DOHH2 (cell line): ENCODE data around the gene AP5S1.
A peak's percentile ranks its signal among the peaks of the same experiment; 100 is the strongest.

Experiments used
- H3F3A ChIP-seq: fragments of 200-600 bp; sonication (generic), shearing (Covaris generic); 2 replicates; pipeline ENCODE4 v1.6.0; 2016; ENCODE audit warnings: antibody characterized with exemption, mild to moderate bottlenecking; ENCODE audit not compliant: control insufficient read depth, insufficient read depth
- H3K27ac ChIP-seq: fragments of 200-600 bp; sonication (generic); 2 replicates; pipeline ENCODE4 v1.5.1; 2014; ENCODE audit warnings: low read depth, mild to moderate bottlenecking, low read length, moderate library complexity
- H3K27me3 ChIP-seq: fragments of 200-600 bp; sonication (generic); 2 replicates; pipeline ENCODE4 v1.6.1; 2014; ENCODE audit warnings: mild to moderate bottlenecking, low read length, mixed read lengths; ENCODE audit not compliant: control insufficient read depth
- H3K36me3 ChIP-seq: fragments of 200-600 bp; sonication (generic); 2 replicates; pipeline ENCODE4 v1.6.1; 2014; ENCODE audit warnings: mild to moderate bottlenecking, low read length, moderate library complexity, mixed read lengths; ENCODE audit not compliant: control insufficient read depth
- H3K4me1 ChIP-seq: fragments of 200-600 bp; sonication (generic); 2 replicates; pipeline ENCODE4 v1.6.1; 2014; ENCODE audit warnings: mild to moderate bottlenecking, low read length, mixed read lengths; ENCODE audit not compliant: control insufficient read depth
- H3K4me2 ChIP-seq: fragments of 200-600 bp; sonication (generic); 2 replicates; pipeline ENCODE4 v1.6.0; 2014; ENCODE audit warnings: mild to moderate bottlenecking, low read length, moderate library complexity
- H3K4me3 ChIP-seq: fragments of 200-600 bp; sonication (generic); 2 replicates; pipeline ENCODE4 v1.5.1; 2014; ENCODE audit warnings: mild to moderate bottlenecking, low read length, mixed read lengths
- H3K79me2 ChIP-seq: fragments of 200-600 bp; sonication (generic); 2 replicates; pipeline ENCODE4 v1.6.1; 2014; ENCODE audit warnings: mild to moderate bottlenecking, low read length, mixed read lengths; ENCODE audit not compliant: control insufficient read depth
- H3K9me2 ChIP-seq: fragments of 200-600 bp; sonication (generic); replicated peaks from 2 replicates; pipeline ENCODE4 v1.6.1; 2014; ENCODE audit warnings: mild to moderate bottlenecking, low read length, mixed read lengths; ENCODE audit not compliant: control insufficient read depth
- H3K9me3 ChIP-seq: fragments of 200-600 bp; sonication (generic); 2 replicates; pipeline ENCODE4 v1.6.1; 2014; ENCODE audit warnings: antibody characterized with exemption, low read length, mixed read lengths; ENCODE audit not compliant: control insufficient read depth, insufficient read depth
- H4K20me1 ChIP-seq: fragments of 200-600 bp; sonication (generic); 2 replicates; pipeline ENCODE4 v1.6.0; 2014; ENCODE audit warnings: low read depth, mild to moderate bottlenecking, antibody characterized with exemption, low read length, moderate library complexity; ENCODE audit not compliant: control insufficient read depth, insufficient read depth
- EZH2phosphoT487 ChIP-seq: fragments of 200-600 bp; sonication (generic); IDR thresholded peaks from 2 replicates; pipeline ENCODE4 v1.6.1; 2017; ENCODE audit warnings: borderline replicate concordance, mild to moderate bottlenecking, antibody characterized with exemption, low read length, moderate library complexity, mixed read lengths
- TF ChIP-seq, protein P1 (sequence below): fragments of 200-600 bp; sonication (generic); IDR thresholded peaks from one replicate; pipeline ENCODE4 v1.5.1; 2014; ENCODE audit warnings: antibody characterized with exemption, mild to moderate bottlenecking, low read depth, low read length; ENCODE audit not compliant: poor library complexity, severe bottlenecking

The AP5S1 gene

DNA sequence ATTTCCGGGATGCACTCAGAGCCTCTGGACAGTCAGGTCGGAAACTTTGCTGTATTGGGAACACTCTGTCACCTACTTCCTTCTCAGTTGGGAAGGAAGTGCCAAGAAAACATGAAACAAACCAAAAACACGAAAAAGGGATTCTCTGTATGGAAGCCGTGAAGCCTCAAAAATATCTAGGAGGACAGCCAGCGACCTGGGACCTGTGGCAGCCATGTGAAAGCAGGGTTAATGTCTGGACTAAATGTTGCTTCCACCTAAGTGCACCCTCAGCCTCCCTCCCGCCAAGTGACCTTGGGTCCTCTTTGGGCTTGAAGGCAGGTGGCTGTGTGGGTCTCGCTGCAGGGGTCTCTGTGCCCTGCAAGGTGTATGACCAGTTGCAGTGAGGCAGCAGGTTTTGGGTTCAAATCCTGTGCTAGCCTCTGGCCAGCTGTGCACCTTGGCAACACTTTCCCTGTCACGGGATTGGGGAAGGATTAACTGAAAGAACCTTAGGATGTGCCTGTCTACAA lies 27.1 kb downstream of the AP5S1 start:
- peaks cover 41% of the 10 kb centered on the region for H3K79me2 ChIP-seq
- peaks cover 6% of the 10 kb centered on the region for H4K20me1 ChIP-seq
- no peaks in the 10 kb centered on the region for H3K27me3 ChIP-seq
- peak overlapping the region; percentile 23; the same call in 1 of the 2 replicates for H3K27ac ChIP-seq
- peaks cover 18% of the 10 kb centered on the region for H3K4me1 ChIP-seq
- peak overlapping the region; percentile 98 for H3K4me3 ChIP-seq
- H3F3A ChIP-seq = peaks cover 5% of the 10 kb centered on the region; the same call in 1 of the 2 replicates
- no peaks in the 10 kb centered on the region for H3K9me2 ChIP-seq
- TF ChIP-seq EZH2phosphoT487 = no peak
- TF ChIP-seq, protein P1, sequence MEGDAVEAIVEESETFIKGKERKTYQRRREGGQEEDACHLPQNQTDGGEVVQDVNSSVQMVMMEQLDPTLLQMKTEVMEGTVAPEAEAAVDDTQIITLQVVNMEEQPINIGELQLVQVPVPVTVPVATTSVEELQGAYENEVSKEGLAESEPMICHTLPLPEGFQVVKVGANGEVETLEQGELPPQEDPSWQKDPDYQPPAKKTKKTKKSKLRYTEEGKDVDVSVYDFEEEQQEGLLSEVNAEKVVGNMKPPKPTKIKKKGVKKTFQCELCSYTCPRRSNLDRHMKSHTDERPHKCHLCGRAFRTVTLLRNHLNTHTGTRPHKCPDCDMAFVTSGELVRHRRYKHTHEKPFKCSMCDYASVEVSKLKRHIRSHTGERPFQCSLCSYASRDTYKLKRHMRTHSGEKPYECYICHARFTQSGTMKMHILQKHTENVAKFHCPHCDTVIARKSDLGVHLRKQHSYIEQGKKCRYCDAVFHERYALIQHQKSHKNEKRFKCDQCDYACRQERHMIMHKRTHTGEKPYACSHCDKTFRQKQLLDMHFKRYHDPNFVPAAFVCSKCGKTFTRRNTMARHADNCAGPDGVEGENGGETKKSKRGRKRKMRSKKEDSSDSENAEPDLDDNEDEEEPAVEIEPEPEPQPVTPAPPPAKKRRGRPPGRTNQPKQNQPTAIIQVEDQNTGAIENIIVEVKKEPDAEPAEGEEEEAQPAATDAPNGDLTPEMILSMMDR = no peak
- peaks cover 19% of the 10 kb centered on the region for H3K36me3 ChIP-seq
- peak overlapping the region; percentile 90 for H3K4me2 ChIP-seq
- no peaks in the 10 kb centered on the region for H3K9me3 ChIP-seq

DNA sequence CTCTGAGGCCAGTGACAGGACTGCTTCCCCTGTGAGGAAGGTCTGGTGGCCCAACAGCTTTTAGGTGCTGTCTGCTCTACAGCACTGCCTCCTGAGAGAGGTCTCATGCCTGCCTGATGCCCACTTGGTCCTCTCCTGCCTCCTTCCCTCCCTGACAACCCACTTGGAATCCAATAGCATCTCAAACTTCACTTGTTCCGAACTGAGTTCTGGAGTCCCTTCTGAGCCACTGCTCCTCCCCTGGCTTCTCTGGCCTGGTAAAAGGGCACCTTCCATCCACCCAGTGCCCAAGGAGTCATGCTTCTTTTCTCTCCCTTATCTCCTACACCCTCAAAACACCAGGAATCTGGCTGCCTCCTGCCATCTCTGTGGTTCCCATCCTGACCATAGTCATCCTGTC lies 28.2 kb downstream of the AP5S1 start:
- Histone ChIP-seq H3K4me2 (no peak overlapping the region; the same call in 1 of the 2 replicates), H3K4me3 (no peak overlapping the region), H3K27ac (no peak overlapping the region), H3K4me1 (peaks cover 18% of the 10 kb centered on the region), H4K20me1 (peaks cover 6% of the 10 kb centered on the region), H3K79me2 (peaks cover 41% of the 10 kb centered on the region), H3K27me3 (no peaks in the 10 kb centered on the region), H3K36me3 (peaks cover 19% of the 10 kb centered on the region), H3K9me3 (no peaks in the 10 kb centered on the region), H3F3A (peaks cover 5% of the 10 kb centered on the region; the same call in 1 of the 2 replicates), H3K9me2 (no peaks in the 10 kb centered on the region)
- TF ChIP-seq, protein P1 = no peak
- TF ChIP-seq EZH2phosphoT487 = no peak

DNA sequence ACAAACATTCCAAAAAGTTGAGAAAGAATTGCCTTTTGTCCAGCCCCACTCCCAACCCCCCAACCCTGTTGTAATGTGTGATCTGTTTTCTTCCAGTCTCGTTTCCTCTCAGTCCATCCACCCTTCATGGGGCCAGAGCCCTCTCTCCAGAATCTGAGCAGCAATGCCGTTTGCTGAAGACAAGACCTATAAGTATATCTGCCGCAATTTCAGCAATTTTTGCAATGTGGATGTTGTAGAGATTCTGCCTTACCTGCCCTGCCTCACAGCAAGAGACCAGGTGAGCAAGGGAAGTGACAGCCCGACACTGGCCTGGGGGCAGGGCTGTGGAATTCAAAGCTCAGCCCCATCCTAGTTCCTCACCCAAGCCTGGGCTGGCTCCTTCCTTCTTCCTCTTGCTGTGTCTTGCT lies 34.1 kb downstream of the AP5S1 start:
- H3K4me2 ChIP-seq = no peak overlapping the region
- H3K79me2 ChIP-seq = peaks cover 14% of the 10 kb centered on the region
- H3K4me3 ChIP-seq = no peak overlapping the region
- no peaks in the 10 kb centered on the region for H3K9me2 ChIP-seq
- TF ChIP-seq, protein P1 = no peak
- TF ChIP-seq EZH2phosphoT487 = no peak
- H3K36me3 ChIP-seq = peaks cover 35% of the 10 kb centered on the region
- H3K27ac ChIP-seq = no peak overlapping the region
- H3K27me3 ChIP-seq = no peaks in the 10 kb centered on the region
- no peaks in the 10 kb centered on the region for H4K20me1 ChIP-seq
- no peaks in the 10 kb centered on the region for H3K4me1 ChIP-seq
- 0 out of 2 replicates have a peak, but pooled peaks cover 3% of the 10 kb centered on the region for H3F3A ChIP-seq
- H3K9me3 ChIP-seq = no peaks in the 10 kb centered on the region
